Endodermal cell (in vitro differentiated cells): ENCODE results near the gene GYPE. TPM values are rescaled to one million over a fixed set of nuclear protein-coding genes. Genes with fewer than 3 reads are reported as not detected.
"Not testable (repeated sequence)": the region's sequence is repeated elsewhere in the genome, so short reads cannot be mapped to it uniquely, and the experiment has no call there.

Experiments used
- DNase-seq: peaks from one replicate; pipeline ENCODE4 v3.0.0-alpha.2; 2017
- H3K27ac ChIP-seq: 2 replicates; pipeline ENCODE4 v1.5.1; 2013; ENCODE audit warnings: mild to moderate bottlenecking, low read depth, low read length, moderate library complexity
- H3K27me3 ChIP-seq: 2 replicates; pipeline ENCODE4 v1.6.1; 2013; ENCODE audit warnings: mild to moderate bottlenecking, low read length, moderate library complexity; ENCODE audit not compliant: insufficient read depth, control insufficient read depth, poor library complexity, severe bottlenecking
- H3K36me3 ChIP-seq: 2 replicates; pipeline ENCODE4 v1.7.0; 2013; ENCODE audit warnings: mild to moderate bottlenecking, low read length, moderate library complexity; ENCODE audit not compliant: control insufficient read depth, insufficient read depth
- H3K4me1 ChIP-seq: one replicate; pipeline ENCODE4 v1.7.0; 2013; ENCODE audit warnings: low read length; ENCODE audit not compliant: control insufficient read depth, insufficient read depth
- H3K4me3 ChIP-seq: 2 replicates; pipeline ENCODE4 v1.5.1; 2013; ENCODE audit warnings: mild to moderate bottlenecking, low read length, moderate library complexity
- H3K9ac ChIP-seq: 2 replicates; pipeline ENCODE4 v1.6.1; 2013; ENCODE audit warnings: mild to moderate bottlenecking, low read length, moderate library complexity; ENCODE audit not compliant: poor library complexity, severe bottlenecking; ENCODE audit errors: extremely low read depth
- H3K9me3 ChIP-seq: 2 replicates; pipeline ENCODE4 v1.6.1; 2013; ENCODE audit warnings: mild to moderate bottlenecking, low read length, moderate library complexity; ENCODE audit not compliant: control insufficient read depth
- H3K27ac Mint-ChIP-seq: 2 replicates; pipeline ENCODE4 v1.8.0; 2020; ENCODE audit warnings: mixed read lengths
- H3K27me3 Mint-ChIP-seq: 2 replicates; pipeline ENCODE4 v1.8.0; 2021; ENCODE audit warnings: mild to moderate bottlenecking, mixed read lengths; ENCODE audit not compliant: insufficient read depth
- H3K36me3 Mint-ChIP-seq: 2 replicates; pipeline ENCODE4 v1.8.0; 2020; ENCODE audit warnings: low read depth, mixed read lengths
- H3K4me1 Mint-ChIP-seq: 2 replicates; pipeline ENCODE4 v1.8.0; 2020; ENCODE audit warnings: mixed read lengths
- H3K4me3 Mint-ChIP-seq: 2 replicates; pipeline ENCODE4 v1.8.0; 2020; ENCODE audit warnings: mild to moderate bottlenecking, moderate library complexity, mixed read lengths
- H3K9me3 Mint-ChIP-seq: 2 replicates; pipeline ENCODE4 v1.8.0; 2020; ENCODE audit warnings: mild to moderate bottlenecking, mixed read lengths
- WGBS, 2 experiments: methylation state at CpG; one replicate each; pipeline versions ENCODE4 v1.1.5 to v1.1.7; 2013; ENCODE audit warnings: missing lambda C conversion rate in 2 of 2, mixed read lengths in 1 of 2; ENCODE audit not compliant: insufficient coverage in 1 of 2, insufficient read length in 1 of 2; 5-methylcytosine and 5-hydroxymethylcytosine counted together
- long read RNA-seq, 4 experiments: library from polyadenylated mRNA in 2 of 4; library from RNA in 1 of 4; library from capped mRNA in 1 of 4; stranded (forward) in 3 of 4; unstranded in 1 of 4; transcript quantifications; one replicate each; pipeline ENCODE4 v2.0.0, GENCODE V29; 2020 to 2021; ENCODE audit warnings: inconsistent platforms in 1 of 4
- polyA plus RNA-seq, 2 experiments: library from polyadenylated mRNA; stranded (reverse); fragments of 50-300 nt; gene quantifications; one replicate each; pipeline ENCODE4 v1.2.3, GENCODE V29; 2013
- total RNA-seq, 2 donors: library from RNA; stranded (reverse); fragmentation: NEBNext Ultra II Directional in 1 of 2; extraction: Animal tissue kit (Norgen Biotek cat#: 25700) in 1 of 2; gene quantifications; 2 replicates in 1 of 2; 3 replicates in 1 of 2; pipeline ENCODE4 v1.2.1, GENCODE V29; 2021

The GYPE gene
- under 1 TPM in 1 of 2 donors, not detected in 1; 0.48 TPM for total RNA-seq
- polyA plus RNA-seq (2013, experiment 1 of 2), result 0.89 TPM
- 2.9 TPM for polyA plus RNA-seq (2013, experiment 2 of 2)
- long read RNA-seq, experiment 1, result 0 reads
- long read RNA-seq, experiment 2, result 0 reads
- long read RNA-seq, experiment 3, partial matches to known transcripts, result 0 of 1 reads
- long read RNA-seq, experiment 3, other reads (novel, unspliced or antisense), result 1 of 1 reads
- long read RNA-seq, experiment 4, result 0 reads

DNA sequence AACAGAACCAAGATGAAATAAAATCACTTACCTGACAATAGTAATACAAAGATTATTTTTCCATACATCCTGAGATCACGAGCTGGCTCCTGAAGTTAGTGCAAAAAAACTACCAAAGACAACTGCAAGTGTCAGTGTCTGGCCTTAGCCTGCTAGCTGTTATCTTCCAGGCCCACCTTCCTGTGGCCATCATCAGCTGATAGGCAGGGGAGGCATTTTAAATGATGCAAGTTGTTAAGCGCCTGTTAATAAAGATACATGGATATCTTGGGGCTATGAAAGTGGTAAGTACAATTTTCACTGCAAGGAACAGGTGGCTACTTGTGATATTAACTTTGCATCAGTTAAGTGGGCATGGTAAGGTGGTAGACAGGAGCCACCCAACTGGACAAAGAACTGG is at the start of gene GYPE:
Gene GYPE, minus strand, starts transcription at position 120 of the 400 bp plus-strand sequence. Its CDS starts 52 bp downstream, at position 68.
- not testable (repeated sequence) for H3K27me3 ChIP-seq, H3K4me3 Mint-ChIP-seq, DNase-seq, H3K9me3 Mint-ChIP-seq, H3K4me1 ChIP-seq, H3K27me3 Mint-ChIP-seq, H3K9ac ChIP-seq, H3K4me3 ChIP-seq, H3K27ac ChIP-seq, H3K4me1 Mint-ChIP-seq, H3K9me3 ChIP-seq, H3K36me3 ChIP-seq, H3K36me3 Mint-ChIP-seq, H3K27ac Mint-ChIP-seq
- WGBS, 2 experiments, result 90 to 100% methylated on average over 1 to 2 of the region's 2 CpGs

DNA sequence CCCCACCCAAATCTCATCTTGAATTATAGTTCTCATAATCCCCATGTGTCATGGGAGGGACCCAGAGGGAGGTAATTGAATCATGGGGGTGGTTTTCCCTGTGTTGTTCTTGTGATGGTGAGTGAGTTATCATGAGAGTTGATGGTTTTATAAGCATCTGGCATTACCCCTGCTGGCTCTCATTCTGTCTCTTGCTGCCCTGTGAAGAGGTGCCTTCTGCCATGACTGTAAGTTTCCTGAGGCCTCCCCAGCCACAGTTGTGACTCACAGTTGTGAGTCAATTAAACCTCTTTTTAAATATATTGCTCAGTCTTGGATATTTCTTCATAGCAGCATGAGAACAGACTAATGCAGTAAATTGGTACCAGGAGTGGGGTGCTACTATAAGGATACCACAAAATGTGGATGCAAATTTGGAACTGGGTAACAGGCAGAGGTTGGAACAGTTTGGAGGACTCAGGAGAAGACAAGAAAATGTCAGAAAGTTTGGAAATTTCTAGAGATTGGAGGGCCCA is 46.2 kb upstream of the GYPE start:
- H3K9ac ChIP-seq, H3K36me3 Mint-ChIP-seq, H3K4me1 ChIP-seq, H3K4me1 Mint-ChIP-seq, H3K4me3 Mint-ChIP-seq, H3K36me3 ChIP-seq, H3K27me3 ChIP-seq, H3K27ac Mint-ChIP-seq, H3K27ac ChIP-seq, H3K27me3 Mint-ChIP-seq, H3K4me3 ChIP-seq, DNase-seq: not testable (repeated sequence)
- H3K9me3 Mint-ChIP-seq, result peaks cover 27% of the 10 kb centered on the region
- H3K9me3 ChIP-seq, result peaks cover 15% of the 10 kb centered on the region

DNA sequence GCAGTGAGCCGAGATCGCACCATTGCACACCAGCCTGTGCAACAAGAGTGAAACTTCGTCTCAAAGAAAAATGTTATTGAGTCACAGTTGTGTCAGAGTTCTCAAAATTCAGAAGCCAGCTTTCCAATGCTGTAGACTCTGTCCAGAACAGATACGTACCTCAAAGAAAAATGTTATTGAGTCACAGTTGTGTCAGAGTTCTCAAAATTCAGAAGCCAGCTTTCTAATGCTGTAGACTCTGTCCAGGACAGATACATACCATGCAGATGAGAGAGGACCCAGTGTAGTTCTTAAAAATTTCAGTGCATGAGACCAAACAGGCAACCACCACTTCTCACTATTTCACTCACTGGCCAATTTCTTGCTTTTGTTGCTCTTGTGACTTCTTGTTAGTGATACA is 45.6 kb upstream of the GYPE start:
- H3K4me3 ChIP-seq, DNase-seq, H3K4me1 ChIP-seq, H3K27me3 Mint-ChIP-seq, H3K9ac ChIP-seq, H3K27ac Mint-ChIP-seq, H3K27me3 ChIP-seq, H3K36me3 ChIP-seq, H3K4me1 Mint-ChIP-seq, H3K36me3 Mint-ChIP-seq, H3K27ac ChIP-seq, H3K4me3 Mint-ChIP-seq: not testable (repeated sequence)
- 92 to 95% methylated on average over 4 of the region's 4 CpGs for WGBS, 2 experiments
- peaks cover 15% of the 10 kb centered on the region for H3K9me3 ChIP-seq
- H3K9me3 Mint-ChIP-seq, result peaks cover 27% of the 10 kb centered on the region

DNA sequence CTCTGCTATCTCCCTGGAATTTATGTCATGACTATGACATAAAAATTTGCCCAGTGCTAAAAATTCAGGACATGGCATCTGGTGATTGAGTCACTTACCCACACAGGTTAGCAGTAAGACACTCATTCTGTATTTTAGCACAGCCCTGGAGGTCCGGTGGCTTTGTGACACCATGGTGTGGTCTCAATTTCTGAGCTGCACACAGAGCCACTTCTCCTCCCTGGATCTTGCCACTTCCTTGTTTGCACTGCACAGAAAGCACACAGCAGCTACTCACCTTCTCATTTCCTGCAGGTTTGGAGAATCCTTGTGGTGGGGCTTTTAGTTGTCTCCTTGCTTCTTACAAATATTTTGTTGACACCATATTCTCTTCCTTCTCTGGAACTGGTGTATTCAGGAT is 44.8 kb upstream of the GYPE start:
- not testable (repeated sequence) for H3K4me3 Mint-ChIP-seq, H3K4me1 Mint-ChIP-seq, H3K27me3 ChIP-seq, H3K9ac ChIP-seq, H3K27me3 Mint-ChIP-seq, H3K27ac Mint-ChIP-seq, DNase-seq, H3K36me3 ChIP-seq, H3K36me3 Mint-ChIP-seq, H3K4me3 ChIP-seq, H3K4me1 ChIP-seq, H3K27ac ChIP-seq
- H3K9me3 ChIP-seq, result peaks cover 15% of the 10 kb centered on the region
- WGBS, 2 experiments, result 50% methylated on average over 1 of the region's 1 CpG; no CpG with 5 or more reads in 1 of the 2 experiments
- H3K9me3 Mint-ChIP-seq, result peaks cover 27% of the 10 kb centered on the region

DNA sequence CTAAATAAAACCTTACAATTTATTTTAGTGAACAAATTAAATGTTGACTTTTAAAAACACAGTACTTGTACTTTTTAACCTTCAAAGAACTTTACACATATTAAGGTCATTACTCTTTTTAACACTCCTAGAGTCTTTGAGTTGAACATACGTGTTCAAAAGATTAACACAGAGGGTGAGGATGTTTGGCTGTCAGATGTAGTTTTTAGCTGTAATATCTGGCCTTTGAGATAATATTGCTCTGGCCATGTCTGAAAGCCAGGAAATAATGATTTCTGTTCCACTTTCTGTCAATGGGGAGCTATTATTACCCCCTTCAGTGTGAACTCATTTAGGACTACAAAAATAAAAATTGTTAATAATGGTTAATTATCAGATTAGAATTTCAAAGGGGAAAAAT is 42.1 kb upstream of the GYPE start:
- peaks cover 17% of the 10 kb centered on the region for H3K9me3 Mint-ChIP-seq
- H3K27me3 ChIP-seq, H3K27me3 Mint-ChIP-seq, H3K4me1 Mint-ChIP-seq, H3K27ac Mint-ChIP-seq, DNase-seq, H3K4me3 Mint-ChIP-seq, H3K27ac ChIP-seq, H3K4me1 ChIP-seq, H3K36me3 Mint-ChIP-seq, H3K9ac ChIP-seq, H3K36me3 ChIP-seq, H3K4me3 ChIP-seq: not testable (repeated sequence)
- H3K9me3 ChIP-seq, result peaks cover 15% of the 10 kb centered on the region
- 80 to 100% methylated on average over 1 of the region's 1 CpG for WGBS, 2 experiments

DNA sequence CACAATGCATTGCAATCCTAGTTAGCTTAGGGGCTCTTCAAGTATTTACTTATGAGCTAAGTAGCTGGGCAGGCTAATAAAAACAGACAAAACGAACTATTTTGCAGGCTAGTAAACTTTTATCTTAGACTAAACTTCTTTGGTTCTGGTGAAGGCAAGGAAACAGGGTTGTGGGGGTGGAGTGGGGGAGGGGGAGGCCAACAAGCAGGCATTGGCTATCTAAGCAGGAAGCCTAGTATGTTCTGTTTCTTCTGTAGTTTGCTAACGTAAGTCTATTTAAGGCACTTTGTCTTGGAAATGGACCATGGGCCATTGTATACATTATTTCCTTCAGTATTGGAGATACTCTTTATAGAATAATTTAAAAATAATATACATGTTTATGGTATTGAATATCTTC is 35.3 kb upstream of the GYPE start:
- not testable (repeated sequence) for H3K27me3 ChIP-seq, H3K36me3 Mint-ChIP-seq, H3K9me3 Mint-ChIP-seq, H3K36me3 ChIP-seq, H3K27me3 Mint-ChIP-seq, H3K4me1 Mint-ChIP-seq, H3K4me1 ChIP-seq, DNase-seq, H3K27ac ChIP-seq, H3K4me3 Mint-ChIP-seq, H3K9ac ChIP-seq, H3K4me3 ChIP-seq, H3K9me3 ChIP-seq
- H3K27ac Mint-ChIP-seq, result peak overlapping the region; percentile 30
- WGBS, 2 experiments, result 100% methylated on average over 1 of the region's 2 CpGs; no CpG with 5 or more reads in 1 of the 2 experiments
